Transverse colon (tissue), 3 donors: ENCODE measurements around the gene ARL6IP5.

ENCODE experiments used
- CTCF ChIP-seq, 5 experiments: fragments of 200-600 bp in 3 of 5; fragments of 450-650 bp in 2 of 5; sonication (generic) in 3 of 5; IDR thresholded peaks; 1 replicate in 2 of 5; 2 replicates in 3 of 5; pipeline ENCODE4 v1.5.1; 2016 to 2017; ENCODE audit warnings: antibody characterized with exemption in 5 of 5, inconsistent platforms in 3 of 5, mild to moderate bottlenecking in 2 of 5, moderate library complexity in 1 of 5
- POLR2A ChIP-seq: fragments of 450-650 bp; IDR thresholded peaks from one replicate; pipeline ENCODE4 v1.6.1; 2016; ENCODE audit warnings: antibody characterized with exemption, mild to moderate bottlenecking, moderate library complexity

- TF ChIP-seq CTCF (IDR thresholded peaks at IDR 0.05): peak in 1 of 5 experiments; percentile 0
- TF ChIP-seq POLR2A: peak; percentile 91
Observed at GRCh38 chr3:69051756-69052471, 32.8 kb upstream of the ARL6IP5 start, which contains the start of gene TMF1.
